ENCODE data around the gene KANSL3.

The KANSL3 gene

GRCh38 chr2:96637385-96638143 is 548 bp downstream of the KANSL3 start:
- TF ChIP-seq, protein P1, sequence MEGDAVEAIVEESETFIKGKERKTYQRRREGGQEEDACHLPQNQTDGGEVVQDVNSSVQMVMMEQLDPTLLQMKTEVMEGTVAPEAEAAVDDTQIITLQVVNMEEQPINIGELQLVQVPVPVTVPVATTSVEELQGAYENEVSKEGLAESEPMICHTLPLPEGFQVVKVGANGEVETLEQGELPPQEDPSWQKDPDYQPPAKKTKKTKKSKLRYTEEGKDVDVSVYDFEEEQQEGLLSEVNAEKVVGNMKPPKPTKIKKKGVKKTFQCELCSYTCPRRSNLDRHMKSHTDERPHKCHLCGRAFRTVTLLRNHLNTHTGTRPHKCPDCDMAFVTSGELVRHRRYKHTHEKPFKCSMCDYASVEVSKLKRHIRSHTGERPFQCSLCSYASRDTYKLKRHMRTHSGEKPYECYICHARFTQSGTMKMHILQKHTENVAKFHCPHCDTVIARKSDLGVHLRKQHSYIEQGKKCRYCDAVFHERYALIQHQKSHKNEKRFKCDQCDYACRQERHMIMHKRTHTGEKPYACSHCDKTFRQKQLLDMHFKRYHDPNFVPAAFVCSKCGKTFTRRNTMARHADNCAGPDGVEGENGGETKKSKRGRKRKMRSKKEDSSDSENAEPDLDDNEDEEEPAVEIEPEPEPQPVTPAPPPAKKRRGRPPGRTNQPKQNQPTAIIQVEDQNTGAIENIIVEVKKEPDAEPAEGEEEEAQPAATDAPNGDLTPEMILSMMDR (conservative IDR thresholded peaks at IDR 0.05; ENCODE audit: control insufficient read depth, insufficient read depth, low read depth, low read length), result no peak
- DNase-seq (ENCODE audit: low read depth), result peak; percentile 89
- peak overlapping the region; percentile 75 for H3K4me3 ChIP-seq (ENCODE audit: control insufficient read depth, low read depth, low read length)

DNA sequence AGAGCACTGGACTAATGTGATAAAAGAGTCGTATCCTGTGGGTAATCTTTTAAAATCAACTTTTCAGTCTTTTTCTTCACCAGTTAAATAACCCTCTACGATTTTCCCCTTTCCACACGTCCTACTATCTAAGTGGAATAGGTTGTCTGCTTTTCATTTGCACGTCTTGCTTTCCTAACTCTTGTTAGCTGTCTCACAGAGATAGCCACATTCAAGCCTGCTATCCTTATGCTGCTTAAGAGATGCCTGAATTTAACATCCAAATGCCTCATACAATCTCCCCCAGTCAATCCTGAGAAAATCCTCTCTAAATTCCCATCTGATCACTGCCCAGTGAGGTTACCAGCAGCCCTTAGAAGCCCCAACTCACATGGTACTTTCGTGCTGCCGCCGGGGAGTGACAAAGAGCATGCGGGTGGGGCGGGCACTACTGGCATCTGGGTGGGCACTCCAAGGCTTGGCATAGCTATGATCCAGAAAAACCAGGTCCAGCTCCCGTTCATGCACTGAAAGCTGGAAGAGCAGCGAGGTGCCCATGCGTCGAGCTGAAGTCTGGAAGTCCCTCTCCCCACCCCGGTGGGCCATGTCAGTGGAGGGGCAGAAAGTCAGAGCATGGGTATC is 1.5 kb downstream of the KANSL3 start:
- TF ChIP-seq, protein P1 (conservative IDR thresholded peaks at IDR 0.05; ENCODE audit: control insufficient read depth, insufficient read depth, low read depth, low read length), result no peak
- no peak for DNase-seq (ENCODE audit: low read depth)
- H3K4me3 ChIP-seq (ENCODE audit: control insufficient read depth, low read depth, low read length), result peak overlapping the region; percentile 75

- no peak for DNase-seq (ENCODE audit: low read depth)
- no peak overlapping the region for H3K4me3 ChIP-seq (ENCODE audit: control insufficient read depth, low read depth, low read length)
- TF ChIP-seq, protein P1 (conservative IDR thresholded peaks at IDR 0.05; ENCODE audit: control insufficient read depth, insufficient read depth, low read depth, low read length), result no peak
These were observed 4.5 kb downstream of the KANSL3 start for GRCh38 chr2:96633641-96634040.

DNA sequence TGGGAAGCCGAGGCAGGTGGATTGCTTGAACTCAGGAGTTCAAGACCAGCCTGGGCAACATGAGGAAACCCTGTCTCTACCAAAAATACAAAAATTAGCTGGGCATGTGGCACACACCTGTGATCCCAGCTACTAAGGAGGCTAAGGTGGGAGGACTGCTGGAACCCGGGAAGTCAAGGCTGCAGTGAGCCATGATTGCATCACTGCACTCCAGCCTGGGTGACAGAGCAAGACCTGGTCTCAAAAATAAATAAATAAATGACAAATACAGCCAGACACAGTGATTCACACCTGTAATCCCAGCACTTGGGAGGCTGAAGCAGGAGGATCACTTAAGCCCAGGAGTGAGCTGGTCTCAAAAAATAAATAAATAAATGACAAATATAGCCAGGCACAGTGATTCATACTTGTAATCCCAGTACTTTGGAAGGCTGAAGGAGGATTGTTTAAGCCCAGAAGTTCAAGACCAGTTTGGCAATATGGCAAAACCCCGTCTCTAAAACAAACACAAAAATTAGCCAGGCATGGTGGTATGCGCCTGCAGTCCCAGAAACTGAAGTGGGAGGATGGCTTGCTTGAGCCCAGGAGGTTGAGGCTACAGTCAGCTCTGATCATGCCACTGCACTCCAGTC is 6.2 kb downstream of the KANSL3 start:
- no peak overlapping the region for H3K4me3 ChIP-seq (ENCODE audit: control insufficient read depth, low read depth, low read length)
- peak; percentile 43 for DNase-seq (ENCODE audit: low read depth)
- TF ChIP-seq, protein P1 (conservative IDR thresholded peaks at IDR 0.05; ENCODE audit: control insufficient read depth, insufficient read depth, low read depth, low read length), result no peak

DNA sequence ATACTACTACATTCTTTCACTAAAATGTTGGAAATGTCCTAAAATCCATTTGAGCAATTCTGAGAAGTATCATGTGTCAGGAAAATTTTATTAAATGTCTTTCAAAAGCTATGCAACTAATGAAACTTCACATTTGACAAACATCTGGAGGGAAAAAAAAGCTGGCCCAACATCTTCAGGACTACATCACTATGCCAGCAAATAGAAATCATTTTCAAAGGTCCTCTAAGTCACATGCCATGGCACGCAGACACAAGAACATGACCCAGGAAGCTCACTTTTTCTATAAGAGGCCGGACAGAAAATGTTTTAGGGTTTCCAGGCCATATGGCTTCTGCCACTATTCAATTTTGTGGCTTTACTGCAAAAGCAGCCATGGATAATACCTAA is 11.6 kb downstream of the KANSL3 start:
- no peak overlapping the region for H3K4me3 ChIP-seq (ENCODE audit: control insufficient read depth, low read depth, low read length)
- no peak for DNase-seq (ENCODE audit: low read depth)
- TF ChIP-seq, protein P1 (conservative IDR thresholded peaks at IDR 0.05; ENCODE audit: control insufficient read depth, insufficient read depth, low read depth, low read length), result no peak

- no peak for DNase-seq (ENCODE audit: low read depth)
- H3K4me3 ChIP-seq (ENCODE audit: control insufficient read depth, low read depth, low read length), result no peak overlapping the region
- TF ChIP-seq, protein P1 (conservative IDR thresholded peaks at IDR 0.05; ENCODE audit: control insufficient read depth, insufficient read depth, low read depth, low read length), result no peak
These were observed 12.2 kb downstream of the KANSL3 start for GRCh38 chr2:96625571-96626552.
